HL-60/S4 treated with phorbol 12-myristate 13-acetate at 8.2 ng/mL for 4 days and 3 days (cell line): ENCODE data around the gene ZNF491.
"Not testable (repeated sequence)": the region's sequence is repeated elsewhere in the genome, so short reads cannot be mapped to it uniquely, and the experiment has no call there.

Source experiments
- in situ Hi-C: fragments of 300-500 bp; cut with MboI; formaldehyde crosslinking; loops from 2 replicates; pipeline ENCODE4 v1.15.0; 2022; ENCODE audit warnings: low sequenced_read_pairs

ZNF491 gene

DNA sequence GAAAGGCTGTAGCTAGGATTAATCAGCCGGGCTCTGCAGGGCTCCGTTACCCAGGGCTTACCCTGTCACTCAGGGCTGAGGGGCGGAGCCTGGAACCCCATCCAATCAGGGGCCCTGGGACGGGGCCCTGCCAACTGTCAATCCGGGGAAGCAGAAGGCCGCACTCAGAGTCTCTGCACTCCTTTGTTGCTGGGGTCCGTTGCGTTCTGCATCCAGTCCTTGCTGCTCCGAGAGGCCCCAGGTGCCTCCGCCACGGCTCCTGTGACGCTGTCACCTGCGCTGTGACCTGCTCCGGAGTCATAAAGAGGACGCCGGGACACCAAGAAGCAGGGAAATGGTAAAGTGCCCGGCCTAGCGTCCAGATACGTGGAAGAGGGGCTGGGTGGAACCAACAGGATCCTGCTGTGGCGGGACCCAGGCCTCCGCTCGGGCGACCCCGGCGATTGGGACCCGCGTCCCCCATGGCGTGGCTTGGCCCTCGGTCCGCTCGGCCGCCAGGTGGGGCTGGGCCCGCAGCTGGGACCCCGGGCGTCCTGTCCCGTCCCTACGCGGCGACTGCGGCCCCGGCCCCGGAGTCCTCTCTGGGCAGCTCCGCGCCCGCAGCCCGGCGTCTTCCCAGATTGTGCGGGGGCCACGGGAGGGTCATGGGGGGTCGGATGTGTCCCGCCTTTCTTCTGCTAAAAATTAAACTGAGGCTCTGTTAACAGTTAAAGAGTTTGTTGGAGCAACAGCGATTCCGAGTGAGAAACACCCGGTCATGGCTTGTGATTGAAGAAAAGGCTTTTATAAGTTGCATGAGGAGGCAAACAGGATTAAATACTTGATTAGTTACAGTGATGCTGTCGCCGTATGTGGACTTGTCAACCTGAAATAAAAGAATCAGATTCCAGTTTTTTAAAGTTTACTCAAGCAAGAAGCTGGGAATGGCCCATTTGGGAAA lies at the start of gene ZNF491:
TSS of gene ZNF491 (plus strand) at position 133 of the 940 bp plus-strand sequence. CDS start 7,431 bp downstream, outside the sequence.
- in situ Hi-C loops: no loop called here

DNA sequence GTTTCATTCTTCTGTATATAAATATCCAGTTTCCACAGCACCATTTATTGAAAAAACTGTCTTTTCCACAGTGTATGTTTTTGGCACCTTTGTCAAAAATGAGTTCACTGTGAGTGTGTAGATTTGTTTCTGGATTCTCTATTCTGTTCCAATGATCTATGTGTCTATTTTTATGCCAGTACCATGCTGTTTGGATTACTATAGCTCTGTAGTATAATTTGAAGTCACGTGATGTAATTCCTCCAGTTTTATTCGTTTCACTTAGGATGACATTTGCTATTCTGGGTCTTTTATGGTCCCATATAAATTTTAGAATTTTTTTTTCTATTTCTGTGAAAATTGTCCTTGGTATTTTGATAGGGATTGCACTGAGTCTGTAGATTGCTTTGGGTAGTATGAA lies 48.6 kb upstream of the ZNF491 start:
- in situ Hi-C loops: no loop called here

DNA sequence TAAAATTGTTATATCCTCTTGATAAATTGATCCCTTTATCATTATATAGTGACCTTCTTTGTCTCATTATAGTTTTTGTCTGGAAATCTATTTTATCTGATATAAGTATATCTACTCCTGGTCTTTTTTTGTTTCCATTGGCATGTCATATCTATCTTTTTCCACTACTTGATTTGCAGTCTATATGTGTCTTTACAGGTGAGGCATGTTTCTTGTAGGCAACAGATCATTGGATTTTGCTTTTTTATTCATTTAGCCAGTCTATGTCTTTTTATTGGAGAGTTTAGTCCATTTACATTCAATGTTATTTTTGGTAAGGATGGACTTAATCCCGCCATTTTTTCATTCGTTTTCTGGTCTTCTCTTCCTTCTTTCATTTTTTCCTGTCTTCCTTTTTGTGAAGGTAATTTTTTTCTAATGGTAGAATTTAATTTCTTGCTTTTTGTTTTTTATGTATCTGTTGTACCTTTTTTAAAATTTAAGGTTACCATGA lies 46.0 kb upstream of the ZNF491 start:
- in situ Hi-C loops: no loop called here

DNA sequence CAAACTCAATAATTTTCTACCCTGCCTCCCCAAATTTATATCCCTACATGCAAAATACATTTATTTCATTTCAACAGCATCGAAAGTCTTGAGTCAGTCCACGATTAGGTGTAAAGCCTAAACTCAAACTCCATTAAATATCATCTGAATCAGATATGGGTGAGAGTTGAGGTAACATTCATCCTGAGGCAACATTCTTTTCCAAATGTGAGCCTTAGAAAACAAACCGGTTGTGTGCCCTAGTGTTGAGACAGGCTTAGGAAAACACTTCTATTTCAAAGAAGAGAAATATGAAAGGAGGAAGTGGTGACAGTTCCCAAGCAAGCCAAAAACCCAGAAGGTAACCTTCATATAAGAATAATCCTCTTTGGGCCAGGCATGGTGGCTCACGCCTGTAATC lies 43.7 kb upstream of the ZNF491 start:
- in situ Hi-C loops: no loop called here

DNA sequence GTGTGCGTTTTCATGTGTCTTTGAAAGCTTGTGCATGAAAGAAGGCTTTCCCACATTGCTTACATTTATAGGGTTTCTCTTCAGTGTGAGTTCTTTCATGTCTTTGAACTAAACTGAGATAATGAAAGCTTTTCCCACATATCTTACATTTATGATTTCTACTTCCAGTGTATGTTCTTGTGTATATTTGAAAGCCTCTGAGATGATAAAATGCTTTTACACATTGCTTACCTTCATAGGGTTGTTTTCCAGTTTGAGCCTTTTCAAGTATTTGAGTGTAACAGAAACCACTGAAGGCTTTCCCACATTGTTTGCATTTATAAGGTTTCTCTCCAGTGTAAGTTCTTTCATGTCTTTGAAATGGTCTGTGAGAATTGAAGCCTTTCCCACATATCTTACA lies 41.4 kb upstream of the ZNF491 start:
- in situ Hi-C loops: no loop called here

DNA sequence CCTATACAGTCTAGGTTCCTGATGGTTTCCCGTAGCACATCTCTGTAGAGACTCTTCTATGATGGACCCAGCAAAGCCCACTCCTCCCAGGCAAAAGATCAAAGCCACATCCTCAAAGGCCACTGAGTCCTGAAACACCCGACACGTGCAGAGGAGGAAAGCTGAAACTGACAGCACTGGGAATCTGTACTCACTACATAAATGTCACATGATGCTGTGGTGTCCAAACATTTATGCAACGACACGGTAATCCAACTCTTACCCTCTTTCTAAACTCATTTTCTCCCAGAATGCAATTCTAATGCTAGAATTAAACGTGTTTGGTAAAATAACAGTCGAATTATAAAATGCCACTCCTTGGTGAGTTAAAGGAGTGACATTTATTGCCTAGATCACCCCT lies 38.5 kb upstream of the ZNF491 start:
- in situ Hi-C loops: no loop called here

DNA sequence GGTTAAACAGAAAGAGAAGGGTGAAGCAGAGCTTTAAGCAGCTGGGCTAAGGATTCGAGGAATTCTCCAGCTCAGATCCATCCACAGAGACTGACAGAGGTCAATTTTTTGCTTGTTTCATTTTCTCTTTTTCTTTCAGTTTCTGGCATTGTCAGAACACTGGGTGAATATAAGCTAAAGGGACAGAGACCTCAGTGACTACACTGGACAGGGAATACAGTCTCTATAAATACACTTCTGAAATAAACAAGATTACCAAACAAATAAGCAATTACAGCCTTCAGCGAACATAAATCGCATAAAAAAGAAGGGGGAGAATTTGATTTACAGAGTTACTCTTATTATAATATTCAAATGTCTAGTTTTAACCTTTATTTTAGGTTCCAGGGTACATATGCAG lies 35.2 kb upstream of the ZNF491 start:
- in situ Hi-C loops: no loop called here

DNA sequence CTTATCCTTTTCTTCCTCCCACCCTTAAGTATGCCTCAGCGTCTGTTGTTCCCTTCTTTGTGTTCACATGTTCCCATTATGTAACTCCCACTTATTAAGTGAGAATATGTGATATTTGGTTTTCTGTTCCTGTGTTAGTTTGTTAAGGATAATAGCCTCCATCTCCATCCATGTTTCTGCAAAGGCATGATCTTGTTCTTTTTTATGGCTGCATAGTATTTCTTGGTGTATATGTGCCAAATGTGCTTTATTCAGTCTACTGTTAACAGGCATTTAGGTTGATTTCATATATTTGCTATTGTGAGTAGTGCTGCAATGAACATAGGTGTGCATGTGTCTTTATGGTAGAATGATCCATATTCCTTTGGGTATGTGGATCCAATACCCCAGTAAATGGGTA lies 34.7 kb upstream of the ZNF491 start:
- in situ Hi-C loops: no loop called here

DNA sequence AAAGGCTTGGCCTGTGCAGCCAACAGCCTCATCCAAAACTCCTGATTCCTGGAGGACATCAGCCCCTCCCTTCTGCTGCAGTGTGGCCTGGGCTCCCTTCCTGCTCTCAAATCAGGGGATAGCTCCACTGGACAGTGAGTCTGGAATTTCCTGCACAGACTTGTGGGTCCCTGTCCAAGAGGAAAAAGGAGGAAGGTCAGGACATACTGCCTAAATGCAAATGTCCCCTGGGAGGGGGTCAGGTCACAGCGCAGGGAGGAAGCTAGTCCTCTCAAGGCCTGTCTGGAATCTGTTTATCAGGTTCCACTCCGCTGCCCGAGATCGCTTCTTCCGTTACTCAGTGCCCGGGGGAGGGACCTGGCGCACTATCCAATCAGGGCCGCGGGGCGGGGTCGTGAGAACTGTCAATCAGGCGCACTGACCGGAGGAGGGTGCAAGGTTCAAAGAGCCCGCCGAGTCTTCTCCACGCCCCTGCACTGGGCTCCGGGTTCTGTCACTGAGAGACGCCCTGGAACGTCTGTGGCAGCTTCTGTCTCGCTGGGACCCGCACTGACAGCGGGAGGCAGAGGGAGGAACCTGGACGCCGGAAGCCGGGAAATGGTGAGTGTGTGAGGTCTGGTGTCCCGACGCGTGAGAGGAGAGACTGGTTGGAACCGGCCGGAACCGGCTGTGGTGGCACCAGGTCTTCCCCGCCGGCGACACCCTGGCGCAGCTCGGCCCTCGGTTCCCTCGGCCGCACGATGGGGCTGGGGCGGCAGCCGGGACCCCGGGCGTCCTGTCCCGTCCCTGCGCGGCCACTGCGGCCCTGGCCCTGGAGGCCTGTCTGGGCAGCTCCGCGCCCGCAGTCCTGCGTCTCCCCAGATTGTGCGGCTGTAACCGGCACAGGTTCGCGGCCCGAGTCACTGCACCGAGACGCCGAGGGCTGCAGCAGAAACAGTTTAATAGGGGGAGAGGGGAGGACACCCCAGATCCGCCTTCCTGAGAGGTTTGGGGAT lies 31.4 kb upstream of the ZNF491 start, which contains the start of gene ZNF441:
TSS of gene ZNF441 (plus strand) at position 404 of the 995 bp plus-strand sequence. CDS start at position 598, 194 bp downstream.
- in situ Hi-C loops: no loop called here

DNA sequence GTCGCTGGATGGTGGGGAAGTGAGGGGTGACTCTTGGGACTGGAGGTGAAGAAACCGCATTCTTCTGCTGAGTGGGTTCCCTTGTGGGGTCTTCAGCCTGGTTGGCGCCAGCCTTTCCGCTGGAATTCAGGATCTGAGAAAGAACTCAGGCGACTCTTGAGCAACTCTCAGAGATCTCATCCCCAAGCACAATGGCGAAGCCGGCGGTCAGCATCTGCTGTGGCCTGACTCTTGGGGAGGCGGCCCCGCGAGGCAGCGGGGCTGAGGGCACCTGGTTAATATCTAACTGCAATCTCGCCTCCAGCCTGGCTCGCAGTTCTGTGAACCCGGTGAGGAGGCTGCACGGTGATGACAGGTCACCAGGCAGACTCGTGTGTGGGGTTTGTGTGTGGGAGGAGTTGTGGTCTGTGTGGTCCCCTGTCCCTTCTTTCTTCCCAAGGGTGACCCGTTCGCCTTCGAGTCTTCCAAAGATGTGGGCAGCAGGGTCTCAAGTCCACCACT lies 30.6 kb upstream of the ZNF491 start:
- in situ Hi-C loops: no loop called here

DNA sequence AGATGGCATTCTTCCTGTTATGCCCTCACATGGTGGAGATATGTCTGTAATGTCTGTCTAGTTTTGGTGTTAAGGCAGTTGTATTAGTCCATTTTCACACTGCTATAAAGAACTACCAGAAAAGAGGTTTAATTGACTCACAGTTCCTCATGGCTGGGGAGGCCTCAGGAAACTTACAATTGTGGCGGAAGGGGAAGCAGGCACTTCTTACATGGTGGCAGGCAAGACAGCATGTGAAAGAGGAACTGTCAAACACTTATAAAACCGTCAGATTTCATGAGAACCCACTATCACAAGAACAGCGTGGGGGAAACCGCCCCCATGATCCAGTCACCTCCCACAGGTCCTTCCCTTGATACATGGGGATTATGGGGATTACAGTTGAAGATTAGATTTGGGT lies 28.3 kb upstream of the ZNF491 start:
- in situ Hi-C loops: no loop called here

DNA sequence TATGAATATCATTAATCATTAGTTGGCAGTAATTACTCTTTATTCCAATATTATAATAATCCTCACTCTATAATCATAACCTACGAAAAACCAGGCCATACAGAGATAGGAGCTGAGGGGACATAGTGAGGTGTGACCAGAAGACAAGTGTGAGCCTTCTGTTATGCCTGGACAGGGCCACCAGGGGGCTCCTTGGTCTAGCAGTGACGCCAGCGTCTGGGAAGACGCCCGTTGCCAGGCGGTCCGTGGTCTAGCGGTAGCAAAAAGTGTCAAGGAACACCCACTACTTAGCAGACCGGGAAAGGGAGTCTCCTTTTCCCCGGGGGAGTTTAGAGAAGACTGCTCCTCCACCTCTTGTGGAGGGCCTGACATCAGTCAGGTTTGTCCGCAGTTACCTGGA lies 26.8 kb upstream of the ZNF491 start:
- in situ Hi-C loops: not testable (repeated sequence)

DNA sequence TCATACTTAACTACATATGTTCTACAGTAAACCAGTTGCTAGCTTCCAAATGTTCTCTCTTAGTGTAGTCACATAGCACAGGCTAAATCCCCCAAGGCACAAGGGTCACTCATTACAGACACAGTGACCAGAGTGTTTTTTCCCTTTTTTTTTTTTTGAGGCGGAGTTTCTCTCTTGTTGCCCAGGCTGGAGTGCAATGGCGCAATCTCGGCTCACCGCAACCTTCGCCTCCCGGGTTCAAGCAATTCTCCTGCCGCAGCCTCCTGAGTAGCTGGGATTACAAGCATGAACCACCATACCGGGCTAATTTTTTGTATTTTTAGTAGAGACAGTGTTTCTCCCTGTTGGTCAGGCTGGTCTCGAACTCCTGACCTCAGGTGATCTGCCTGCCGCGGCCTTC lies 21.7 kb upstream of the ZNF491 start:
- in situ Hi-C loops: not testable (repeated sequence)

DNA sequence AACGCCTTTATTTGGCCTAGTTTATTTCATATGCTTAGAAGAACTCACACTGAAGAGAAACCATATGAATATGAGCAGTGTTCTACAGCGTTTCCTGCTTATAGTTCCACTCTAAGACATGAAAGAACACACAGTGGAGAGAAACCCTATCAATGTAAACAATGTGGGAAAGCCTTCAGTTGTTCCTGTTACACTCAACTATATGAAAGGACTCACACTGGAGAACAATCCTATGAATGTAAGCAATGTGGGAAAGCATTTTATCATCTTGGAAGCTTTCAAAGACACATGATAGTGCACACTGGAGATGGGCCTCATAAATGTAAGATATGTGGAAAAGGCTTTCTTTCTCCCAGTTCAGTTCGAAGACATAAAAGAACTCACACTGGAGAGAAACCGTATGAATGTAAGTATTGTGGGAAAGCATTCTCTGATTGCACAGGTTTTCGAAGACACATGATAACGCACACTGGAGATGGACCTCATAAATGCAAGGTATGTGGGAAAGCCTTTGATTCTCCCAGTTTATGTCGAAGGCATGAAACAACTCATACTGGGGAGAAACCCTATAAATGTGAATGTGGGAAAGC lies 17.8 kb upstream of the ZNF491 start:
- in situ Hi-C loops: no loop called here

DNA sequence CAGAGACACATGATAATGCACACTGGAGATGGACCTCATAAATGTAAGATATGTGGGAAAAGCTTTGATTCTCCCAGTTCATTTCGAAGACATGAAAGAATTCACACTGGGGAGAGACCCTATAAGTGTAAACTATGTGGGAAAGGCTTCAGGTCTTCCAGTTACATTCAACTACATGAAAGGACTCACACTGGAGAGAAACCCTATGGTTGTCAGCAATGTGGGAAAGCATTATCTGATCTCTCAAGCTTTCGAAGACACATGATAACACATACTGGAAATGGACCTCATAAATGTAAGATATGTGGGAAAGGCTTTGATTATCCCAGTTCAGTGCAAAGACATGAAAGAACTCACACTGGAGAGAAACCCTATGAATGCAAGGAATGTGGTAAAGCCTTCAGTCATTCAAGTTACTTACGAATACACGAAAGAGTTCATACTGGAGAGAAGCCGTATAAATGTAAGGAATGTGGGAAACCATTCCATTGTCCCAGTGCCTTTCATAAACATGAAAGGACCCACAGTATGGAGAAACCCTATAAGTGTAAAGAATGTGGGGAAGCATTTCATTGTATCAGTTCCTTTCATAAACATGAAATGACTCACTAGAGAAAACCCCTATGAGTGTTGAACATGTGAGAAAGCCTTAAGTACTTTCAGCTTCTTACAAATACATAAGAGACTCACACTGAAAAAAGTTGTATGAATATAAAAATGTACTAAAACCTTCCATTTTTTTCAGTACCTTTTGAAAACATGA lies 16.8 kb upstream of the ZNF491 start:
- in situ Hi-C loops: no loop called here

DNA sequence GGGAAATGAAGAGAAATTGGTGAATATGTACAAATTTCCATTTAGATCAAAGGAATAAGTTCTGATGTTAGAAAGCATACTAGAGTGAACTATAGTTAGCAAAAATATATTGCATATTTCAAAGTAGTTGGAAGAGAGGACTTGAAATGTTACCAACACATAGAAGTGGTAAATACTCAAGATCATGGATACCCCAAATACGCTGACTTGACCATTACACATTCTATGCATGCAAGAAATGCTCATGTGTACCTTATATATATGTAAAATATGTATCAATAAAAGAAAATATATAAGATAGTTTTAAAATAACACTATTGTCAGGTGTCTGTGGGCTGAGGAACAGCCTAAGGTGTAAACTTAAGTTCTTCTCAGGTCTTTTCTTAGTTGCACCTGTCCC lies 14.6 kb upstream of the ZNF491 start:
- in situ Hi-C loops: no loop called here

DNA sequence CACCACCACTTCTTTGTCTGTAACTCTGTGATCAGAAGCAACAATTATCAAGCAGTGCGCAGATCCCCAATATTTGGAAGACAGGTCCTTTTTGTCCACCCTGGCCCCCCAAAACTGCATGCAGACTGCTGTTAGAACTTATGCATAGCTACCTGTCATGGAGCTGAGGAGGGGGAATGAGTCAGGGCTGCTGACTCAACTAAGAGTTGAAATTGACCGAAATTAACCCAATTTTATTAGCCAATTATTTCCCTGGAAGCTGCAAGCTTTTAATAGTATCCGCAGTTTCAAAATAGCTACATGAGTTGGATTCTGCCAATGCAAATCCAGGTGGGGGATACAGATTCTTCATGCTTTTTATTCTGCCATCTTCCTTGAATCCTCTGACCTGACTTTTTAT lies 14.0 kb upstream of the ZNF491 start:
- in situ Hi-C loops: no loop called here

DNA sequence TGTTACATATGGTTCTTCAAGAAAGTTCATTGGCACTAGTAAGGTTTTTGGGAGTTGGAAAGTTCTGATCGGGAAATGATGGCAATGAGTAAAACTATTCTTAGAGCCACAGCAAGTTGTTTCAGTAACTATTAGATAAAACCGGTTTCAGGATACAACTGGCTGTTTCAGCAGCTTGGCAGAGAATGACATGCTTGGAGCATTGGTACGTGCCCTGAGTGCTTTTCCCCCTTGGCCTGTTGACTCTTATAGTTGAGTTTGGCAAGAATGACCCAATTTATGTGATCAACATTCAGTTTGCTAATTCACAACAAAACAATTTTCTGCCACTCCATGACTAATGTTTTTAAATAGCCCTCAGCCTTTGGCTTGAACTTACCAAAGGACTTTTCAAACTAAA lies 10.8 kb upstream of the ZNF491 start:
- in situ Hi-C loops: no loop called here

DNA sequence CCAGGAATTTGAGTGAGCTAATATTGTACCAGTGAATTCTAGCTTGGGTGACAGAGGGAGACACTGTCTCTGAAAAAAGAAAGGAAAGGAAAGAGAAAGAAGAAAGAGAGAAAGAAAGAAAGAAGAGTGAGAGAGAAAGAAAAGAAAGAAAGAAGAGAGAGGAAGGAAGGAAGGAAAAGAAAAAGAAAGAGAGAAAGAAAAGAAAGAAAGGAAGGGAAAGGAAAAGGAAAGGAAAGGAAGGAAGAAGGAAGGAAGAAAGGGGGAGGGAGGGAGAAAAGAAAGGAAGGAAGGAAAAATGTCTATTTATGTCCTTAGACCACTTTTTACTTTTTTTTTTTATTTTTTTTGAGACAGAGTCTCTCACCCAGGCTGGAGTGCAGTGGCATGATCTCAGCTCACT lies 5.4 kb upstream of the ZNF491 start:
- in situ Hi-C loops: no loop called here

DNA sequence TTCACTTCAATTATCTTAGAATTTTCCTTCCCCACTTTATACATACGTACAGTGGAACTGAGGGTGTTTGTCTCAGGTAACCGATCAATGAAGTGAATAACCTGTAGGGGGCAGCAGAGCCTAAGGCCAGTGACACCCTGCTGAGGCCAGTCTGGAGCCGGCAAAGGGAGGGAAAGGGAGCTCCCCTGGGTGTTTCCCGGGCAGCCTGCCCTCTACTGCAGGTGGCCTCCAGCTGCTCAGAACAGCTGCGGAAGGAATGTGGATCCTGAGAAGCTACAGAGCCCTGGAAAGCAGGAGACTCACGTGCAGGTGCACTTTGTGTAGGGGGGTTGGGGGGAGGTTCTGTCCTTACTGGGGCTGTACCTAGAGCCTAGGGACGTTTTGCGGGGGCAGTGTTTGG lies 832 bp upstream of the ZNF491 start:
- in situ Hi-C loops: no loop called here
